ENCODE data around the gene HRAS. TPM values are rescaled to one million over a fixed set of nuclear protein-coding genes. Genes with fewer than 3 reads are reported as not detected.

HRAS gene
- total RNA-seq, 1 experiment from 2014 or later: 69.0 TPM

- no peak for DNase-seq
- TF ChIP-seq CTCF (IDR thresholded peaks at IDR 0.05; ENCODE audit: insufficient read depth in 1 of 2, low read depth in 1 of 2, low read length in 1 of 2, severe bottlenecking in 1 of 2, unreplicated experiment in 1 of 2): no peak
- ChIA-PET CTCF (no interaction called here), POLR2A (interaction anchor here (0.6 kb wide), 1 partner anchor 13 kb away, joined by 4 read pairs; no protein-coding TSS in a partner anchor)
- H3K27ac Mint-ChIP-seq (ENCODE audit: unreplicated experiment): no peak overlapping the region
- Histone ChIP-seq H3K27me3 (replicated peaks; ENCODE audit: control insufficient read depth, insufficient read depth, low read length) (no peaks in the 10 kb centered on the region), H3K4me1 (no peaks in the 10 kb centered on the region), H3K36me3 (ENCODE audit: control insufficient read depth, insufficient read depth, low read length) (peaks cover 3% of the 10 kb centered on the region), H3K9me3 (no peaks in the 10 kb centered on the region), H3K4me3 (ENCODE audit: low read depth, low read length) (no peak overlapping the region)
- H3K4me3 Mint-ChIP-seq (ENCODE audit: unreplicated experiment): no peak overlapping the region
- BruUV-seq (replicated peaks): no TSS peak
- H3K4me1 Mint-ChIP-seq (ENCODE audit: low read depth, unreplicated experiment): no peaks in the 10 kb centered on the region
- H3K27me3 Mint-ChIP-seq (ENCODE audit: insufficient read depth, unreplicated experiment): no peaks in the 10 kb centered on the region
- intact Hi-C loops (cut with micrococcal nuclease; ENCODE audit: unreplicated experiment): no loop called here
- no peaks in the 10 kb centered on the region for H3K9me3 Mint-ChIP-seq (ENCODE audit: unreplicated experiment)
- peaks cover 39% of the 10 kb centered on the region for H3K36me3 Mint-ChIP-seq (ENCODE audit: insufficient read depth, unreplicated experiment)
Observed at GRCh38 chr11:529728-530411, 5.5 kb downstream of the HRAS start.

- no TSS peak for BruUV-seq (replicated peaks)
- DNase-seq: no peak
- POLR2A ChIA-PET: no interaction called here
Observed at GRCh38 chr11:528815-529727, 6.3 kb downstream of the HRAS start.

More at GRCh38 chr11:528815-529727, 6.3 kb downstream of the HRAS start:
- Mint-ChIP-seq H3K27me3 (ENCODE audit: insufficient read depth, unreplicated experiment) (no peaks in the 10 kb centered on the region), H3K4me1 (ENCODE audit: low read depth, unreplicated experiment) (no peaks in the 10 kb centered on the region), H3K36me3 (ENCODE audit: insufficient read depth, unreplicated experiment) (peaks cover 33% of the 10 kb centered on the region), H3K4me3 (ENCODE audit: unreplicated experiment) (no peak overlapping the region), H3K27ac (ENCODE audit: unreplicated experiment) (no peak overlapping the region), H3K9me3 (ENCODE audit: unreplicated experiment) (no peaks in the 10 kb centered on the region)
- H3K36me3 ChIP-seq (ENCODE audit: control insufficient read depth, insufficient read depth, low read length): peaks cover 3% of the 10 kb centered on the region
- no peaks in the 10 kb centered on the region for H3K4me1 ChIP-seq
- H3K9me3 ChIP-seq: no peaks in the 10 kb centered on the region
- CTCF ChIA-PET: no interaction called here
- H3K27me3 ChIP-seq (replicated peaks; ENCODE audit: control insufficient read depth, insufficient read depth, low read length): no peaks in the 10 kb centered on the region
- TF ChIP-seq CTCF (IDR thresholded peaks at IDR 0.05; ENCODE audit: insufficient read depth in 1 of 2, low read depth in 1 of 2, low read length in 1 of 2, severe bottlenecking in 1 of 2, unreplicated experiment in 1 of 2): no peak
- H3K4me3 ChIP-seq (ENCODE audit: low read depth, low read length): no peak overlapping the region
- intact Hi-C loops (cut with micrococcal nuclease; ENCODE audit: unreplicated experiment): no loop called here
